GM12878 (cell line): Measurements from ENCODE around the gene WHRN. TPM values are rescaled to one million over a fixed set of nuclear protein-coding genes. Genes with fewer than 3 reads are reported as not detected.

Source experiments
- ATAC-seq: fragments of 200-7000 bp; cut with Tn5 transposase; 3 replicates; pipeline ENCODE4 v1.9.1; 2020; ENCODE audit warnings: mild to moderate bottlenecking, moderate library complexity
- BruUV-seq: library from RNA; stranded (reverse); fragments of 400-500 nt; replicated peaks from 2 replicates; lab custom pipeline; 2021; lab: Mats Ljungman, UMichigan
- CTCF ChIA-PET: fragments of 300-600 bp; sonication (Branson Sonifier 250); formaldehyde crosslinking; extraction: SDS; loops from one replicate; lab custom pipeline; 2021; ENCODE audit warnings: inconsistent platforms; lab: Yijun Ruan, JAX
- POLR2A ChIA-PET: fragments of 350-600 bp; formaldehyde crosslinking; extraction: SDS; loops from one replicate; lab custom pipeline; 2021; ENCODE audit warnings: inconsistent platforms; lab: Charles Lee
- RAD21 ChIA-PET: fragments of 300-600 bp; sonication (Branson Sonifier 250); formaldehyde crosslinking; loops from one replicate; lab custom pipeline; 2023; ENCODE audit warnings: antibody characterized with exemption; ENCODE audit not compliant: unreplicated experiment; lab: Charles Lee
- SMC1A ChIA-PET: fragments of 300-600 bp; sonication (Branson Sonifier 250); formaldehyde crosslinking; loops from one replicate; lab custom pipeline; 2023; ENCODE audit not compliant: unreplicated experiment, uncharacterized antibody; lab: Charles Lee
- DNase-seq: peaks from one replicate; pipeline ENCODE4 v3.0.0-alpha.2; 2011; ENCODE audit warnings: low read depth, low spot score
- FAIRE-seq: peaks from 3 replicates; lab custom pipeline; 2011; peaks lifted over from hg19 to GRCh38; lab: Jason Lieb, UNC
- H2AFZ ChIP-seq: 2 replicates; pipeline ENCODE4 v1.6.0; 2011; ENCODE audit warnings: low read depth, low read length, control low read depth; ENCODE audit not compliant: control insufficient read depth
- H3K27ac ChIP-seq: 2 replicates; pipeline ENCODE4 v1.5.1; 2011; ENCODE audit warnings: control low read depth; ENCODE audit not compliant: control insufficient read depth, insufficient read depth
- H3K27me3 ChIP-seq, 2 experiments: replicated peaks in 1 of 2; 2 replicates each; pipeline versions ENCODE4 v1.6.0 to v1.6.1; 2011; ENCODE audit warnings: low read length in 1 of 2; ENCODE audit not compliant: control insufficient read depth in 2 of 2, insufficient read depth in 2 of 2
- H3K36me3 ChIP-seq, 2 experiments: 2 replicates each; pipeline ENCODE4 v1.5.1; 2011; ENCODE audit warnings: low read length in 1 of 2; ENCODE audit not compliant: control insufficient read depth in 2 of 2, insufficient read depth in 2 of 2
- H3K4me1 ChIP-seq: 2 replicates; pipeline ENCODE4 v1.6.1; 2011; ENCODE audit warnings: mild to moderate bottlenecking, low read length, moderate library complexity, mixed read lengths; ENCODE audit not compliant: control insufficient read depth, insufficient read depth
- H3K4me2 ChIP-seq: 2 replicates; pipeline ENCODE4 v1.6.0; 2011; ENCODE audit warnings: control low read depth; ENCODE audit not compliant: control insufficient read depth, insufficient read depth
- H3K4me3 ChIP-seq: fragments of 200-600 bp; sonication (generic); 2 replicates; pipeline ENCODE4 v1.5.1; 2016
- H3K79me2 ChIP-seq: 2 replicates; pipeline ENCODE4 v1.6.0; 2011; ENCODE audit warnings: low read length; ENCODE audit not compliant: control insufficient read depth, insufficient read depth
- H3K9ac ChIP-seq: 2 replicates; pipeline ENCODE4 v1.8.0; 2011; ENCODE audit warnings: low read length, control low read depth, mixed read lengths; ENCODE audit not compliant: control insufficient read depth, insufficient read depth
- H3K9me3 ChIP-seq: replicated peaks from 3 replicates; pipeline ENCODE4 v1.5.1; 2011; ENCODE audit warnings: mild to moderate bottlenecking, low read length; ENCODE audit not compliant: control insufficient read depth, insufficient read depth
- H4K20me1 ChIP-seq: 2 replicates; pipeline ENCODE4 v1.6.0; 2011; ENCODE audit not compliant: control insufficient read depth, insufficient read depth
- CHD4 ChIP-seq: fragments of 200-600 bp; sonication (generic); IDR thresholded peaks from 2 replicates; pipeline ENCODE4 v1.6.1; 2016; ENCODE audit warnings: mild to moderate bottlenecking
- IKZF1 ChIP-seq: fragments of 450-650 bp; conservative IDR thresholded peaks from 2 replicates; pipeline ENCODE4 v1.6.1; 2017; ENCODE audit warnings: antibody characterized with exemption, mild to moderate bottlenecking
- IKZF2 ChIP-seq, 2 experiments: fragments of 450-650 bp; IDR thresholded peaks; 2 replicates each; pipeline ENCODE4 v1.6.1; 2017; ENCODE audit warnings: mild to moderate bottlenecking in 2 of 2, moderate library complexity in 2 of 2
- KDM1A ChIP-seq: fragments of 200-600 bp; sonication (generic); IDR thresholded peaks from 2 replicates; pipeline ENCODE4 v1.6.1; 2016; ENCODE audit warnings: borderline replicate concordance
- MTA2 ChIP-seq: fragments of 450-650 bp; IDR thresholded peaks from 2 replicates; pipeline ENCODE4 v1.6.1; 2016; ENCODE audit warnings: low read depth, mild to moderate bottlenecking, moderate library complexity
- RAD21 ChIP-seq: IDR thresholded peaks from 2 replicates; pipeline ENCODE4 v1.6.1; 2011; ENCODE audit warnings: mild to moderate bottlenecking, low read depth, low read length, moderate library complexity; ENCODE audit not compliant: insufficient read depth
- RELB ChIP-seq: fragments of 450-650 bp; IDR thresholded peaks from 2 replicates; pipeline ENCODE4 v1.6.1; 2017; ENCODE audit warnings: low read depth, mild to moderate bottlenecking, moderate library complexity
- SMARCA5 ChIP-seq: fragments of 450-650 bp; IDR thresholded peaks from 2 replicates; pipeline ENCODE4 v1.6.1; 2017; ENCODE audit warnings: mild to moderate bottlenecking
- WGBS: methylation state at CpG from one replicate; pipeline ENCODE4 v1.1.6; 2016; ENCODE audit warnings: low lambda C conversion rate; ENCODE audit not compliant: insufficient replicate concordance, insufficient coverage; ENCODE audit errors: missing lambda C conversion rate; 5-methylcytosine and 5-hydroxymethylcytosine counted together
- in situ Hi-C: fragments of 300-500 bp; cut with MboI; formaldehyde crosslinking; loops from 9 replicates; pipeline ENCODE4 v1.14.3; 2018; ENCODE audit warnings: mixed read lengths
- intact Hi-C: fragments of 100-400 bp; cut with micrococcal nuclease; formaldehyde crosslinking; loops from one replicate; pipeline ENCODE4 v1.14.2; 2022; ENCODE audit not compliant: unreplicated experiment
- polyA plus RNA-seq, 11 experiments: library from polyadenylated mRNA; depleted of rRNA in 4 of 11; unstranded in 6 of 11; stranded (reverse) in 5 of 11; fragments of >200 nt; fragmentation: Nextera tagmentation in 4 of 11; fragmentation: Illumina TruSeq in 1 of 11; extraction: Ambion mirVana in 4 of 11; extraction: Trizol in 1 of 11; gene quantifications; 1 replicate in 1 of 11; 2 replicates in 10 of 11; pipeline versions ENCODE4 v1.2.1 to v1.2.3, GENCODE V29; 2011 to 2016; ENCODE audit warnings: inconsistent platforms in 2 of 11, missing spikeins in 2 of 11, low read depth in 1 of 11
- total RNA-seq, 4 experiments: library from RNA; depleted of rRNA in 3 of 4; stranded (reverse); fragments of >200 nt in 3 of 4; fragmentation: Illumina TruSeq in 1 of 4; extraction: Trizol in 1 of 4; gene quantifications; 2 replicates each; pipeline versions ENCODE4 v1.2.1 to v1.2.3, GENCODE V29; 2013 to 2021

Gene WHRN
- total and polyA plus RNA-seq, 10 of the 15 experiments (the other 5 are each of a cell fraction or from before 2014, with no cell fraction given), result 0.04 to 18.2 (median 0.68) TPM; not detected in 1

- no peak for TF ChIP-seq RAD21
- TF ChIP-seq MTA2, result 0 out of 2 replicates have a peak, but pooled peaks have one; percentile 13
- TF ChIP-seq RELB, result 0 out of 2 replicates have a peak, but pooled peaks have one; percentile 33
- TF ChIP-seq CHD4, result no peak
- peak; percentile 49; the same call in 1 of the 2 replicates for TF ChIP-seq IKZF1
- peak; percentile 41 to 49; a peak in 2 of 4 replicates for TF ChIP-seq IKZF2 (IDR thresholded peaks at IDR 0.05)
Observed at GRCh38 chr9:114518599-114519022, 13.3 kb upstream of the WHRN start (continued).

GRCh38 chr9:114518120-114518519, 12.8 kb upstream of the WHRN start:
- Histone ChIP-seq H4K20me1 (no peaks in the 10 kb centered on the region), H3K9ac (no peak overlapping the region), H3K9me3 (no peaks in the 10 kb centered on the region), H3K79me2 (no peaks in the 10 kb centered on the region), H3K4me3 (no peak overlapping the region), H3K4me2 (no peak overlapping the region), H3K36me3 (no peaks in the 10 kb centered on the region), H3K4me1 (peaks cover 7% of the 10 kb centered on the region), H3K27ac (no peak overlapping the region), H3K27me3 (peaks cover 0 to 3% of the 10 kb centered on the region in 2 experiments; a peak in 2 of 4 replicates), H2AFZ (no peak overlapping the region)
- POLR2A ChIA-PET, result interaction anchor here (1.0 to 1.5 kb wide), 3 partner anchors 17 to 89 kb away, joined by 3 to 7 read pairs (median 4); partner anchors contain the start of gene ATP6V1G1
- ATAC-seq, result no peak
- SMC1A ChIA-PET, result interaction anchor here (0.7 to 3.4 kb wide), 12 partner anchors 9 to 135 kb away, joined by 3 to 19 read pairs (median 4); no protein-coding TSS in a partner anchor
- intact Hi-C loops, result no loop called here
- CTCF ChIA-PET, result interaction anchor here (0.8 to 5.1 kb wide), 7 partner anchors 7 to 389 kb away, joined by 3 to 35 read pairs (median 4); partner anchors contain the start of gene WHRN
- no peak for FAIRE-seq
- in situ Hi-C loops, result no loop called here
- WGBS, result 38% methylated on average over 1 of the region's 1 CpG
- DNase-seq, result no peak
- peak; percentile 55; the same call in 1 of the 2 replicates for TF ChIP-seq SMARCA5
- TF ChIP-seq KDM1A, result no peak
- RAD21 ChIA-PET, result interaction anchor here (0.6 to 3.4 kb wide), 10 partner anchors 9 to 180 kb away, joined by 3 to 15 read pairs (median 4); partner anchors contain the start of gene WHRN
- no TSS peak for BruUV-seq
